K562 (cell line): ENCODE measurements around the gene CSTPP1. TPM values are rescaled to one million over a fixed set of nuclear protein-coding genes. Genes with fewer than 3 reads are reported as not detected.

Source experiments
- ATAC-seq: fragments of 200-7000 bp; cut with Tn5 transposase; 3 replicates; pipeline ENCODE4 v1.9.1; 2020; ENCODE audit warnings: moderate library complexity
- BruUV-seq: library from RNA; stranded (reverse); fragments of 400-500 nt; replicated peaks from 2 replicates; lab custom pipeline; 2021; lab: Mats Ljungman, UMichigan
- CTCF ChIA-PET: fragments of 300-600 bp; formaldehyde crosslinking; extraction: SDS; loops from one replicate; lab custom pipeline; 2021; ENCODE audit warnings: low intra/inter-chr PET ratio; lab: Yijun Ruan, JAX
- POLR2A ChIA-PET: fragments of 300-600, 350-650 bp; sonication (Branson Sonifier 250); formaldehyde crosslinking; extraction: SDS; loops from one replicate; lab custom pipeline; 2021; ENCODE audit warnings: antibody characterized with exemption, inconsistent platforms; lab: Yijun Ruan, JAX
- DNase-seq, 4 experiments: peaks; one replicate each; pipeline versions ENCODE4 v3.0.0 to v3.0.0-alpha.2; 2011 to 2018; ENCODE audit warnings: low spot score in 3 of 4, mixed read lengths in 3 of 4; ENCODE audit errors: extremely low read depth in 1 of 4
- FAIRE-seq: peaks from 2 replicates; lab custom pipeline; 2011; peaks lifted over from hg19 to GRCh38; lab: Jason Lieb, UNC
- H2AFZ ChIP-seq: 2 replicates; pipeline ENCODE4 v1.6.0; 2011; ENCODE audit warnings: low read depth, low read length, control low read depth, inconsistent platforms
- H3K27ac ChIP-seq: fragments of 200-600 bp; 3 replicates; pipeline ENCODE4 v1.8.0; 2011; ENCODE audit warnings: low read depth, mild to moderate bottlenecking, control low read depth, inconsistent platforms, low read length, moderate library complexity, mixed read lengths; ENCODE audit errors: extremely low read depth
- H3K27me3 ChIP-seq, 2 experiments: fragments of 300-600 bp in 1 of 2; 2 replicates in 1 of 2; 3 replicates in 1 of 2; pipeline versions ENCODE4 v1.6.0 to v1.8.0; 2011; ENCODE audit warnings: inconsistent platforms in 2 of 2, low read length in 2 of 2, mild to moderate bottlenecking in 1 of 2, mixed read lengths in 1 of 2, moderate library complexity in 1 of 2; ENCODE audit not compliant: control insufficient read depth in 2 of 2, insufficient read depth in 2 of 2
- H3K36me3 ChIP-seq: fragments of 300-600 bp; 3 replicates; pipeline ENCODE4 v1.8.0; 2011; ENCODE audit warnings: mild to moderate bottlenecking, low read length, inconsistent platforms; ENCODE audit not compliant: control insufficient read depth, insufficient read depth
- H3K4me1 ChIP-seq, 2 experiments: fragments of 200-600 bp in 1 of 2; replicated peaks in 1 of 2; 2 replicates in 1 of 2; 3 replicates in 1 of 2; pipeline versions ENCODE4 v1.5.1 to v1.8.0; 2011; ENCODE audit warnings: inconsistent platforms in 2 of 2, low read length in 2 of 2, mild to moderate bottlenecking in 1 of 2, mixed read lengths in 1 of 2, moderate library complexity in 1 of 2; ENCODE audit not compliant: control insufficient read depth in 2 of 2, insufficient read depth in 2 of 2
- H3K4me2 ChIP-seq: 2 replicates; pipeline ENCODE4 v1.6.1; 2011; ENCODE audit warnings: low read length, control low read depth, inconsistent platforms, mixed read lengths; ENCODE audit not compliant: insufficient read depth
- H3K4me3 ChIP-seq: fragments of 200-600 bp; sonication (generic), shearing (Covaris generic); 2 replicates; pipeline ENCODE4 v1.5.1; 2016; ENCODE audit warnings: control low read depth, inconsistent platforms
- H3K79me2 ChIP-seq: fragments of 200-600 bp; 3 replicates; pipeline ENCODE4 v1.8.0; 2011; ENCODE audit warnings: low read length, inconsistent platforms; ENCODE audit not compliant: control insufficient read depth, insufficient read depth
- H3K9ac ChIP-seq, 2 experiments: 2 replicates each; pipeline versions ENCODE4 v1.6.0 to v1.6.1; 2011; ENCODE audit warnings: low read depth in 2 of 2, low read length in 2 of 2, control low read depth in 1 of 2, inconsistent platforms in 1 of 2, mild to moderate bottlenecking in 1 of 2, mixed read lengths in 1 of 2; ENCODE audit not compliant: insufficient read depth in 1 of 2
- H3K9me1 ChIP-seq: one replicate; pipeline ENCODE4 v1.6.0; 2011; ENCODE audit warnings: inconsistent platforms, mild to moderate bottlenecking, low read length, moderate library complexity; ENCODE audit not compliant: control insufficient read depth, insufficient read depth
- H3K9me3 ChIP-seq: replicated peaks from 2 replicates; pipeline ENCODE4 v1.5.1; 2011; ENCODE audit warnings: low read depth, low read length, inconsistent platforms; ENCODE audit not compliant: control insufficient read depth, insufficient read depth
- H4K20me1 ChIP-seq: replicated peaks from 2 replicates; pipeline ENCODE4 v1.6.1; 2011; ENCODE audit warnings: low read length, inconsistent platforms, mixed read lengths; ENCODE audit not compliant: control insufficient read depth, insufficient read depth
- ARNT ChIP-seq, 2 experiments: fragments of 450-650 bp; IDR thresholded peaks; 2 replicates each; pipeline ENCODE4 v1.6.1; 2016; ENCODE audit warnings: mild to moderate bottlenecking in 1 of 2
- GABPB2 ChIP-seq: fragments of 250-450 bp; sonication (Bioruptor Pico); conservative IDR thresholded peaks from 2 replicates; pipeline ENCODE4 v1.5.1; 2021; ENCODE audit warnings: mild to moderate bottlenecking
- KDM2B ChIP-seq: fragments of 250-450 bp; sonication (Bioruptor Pico); IDR thresholded peaks from 2 replicates; pipeline ENCODE4 v1.8.0; 2021; ENCODE audit warnings: mild to moderate bottlenecking, moderate library complexity
- KLF16 ChIP-seq: IDR thresholded peaks from 2 replicates; pipeline ENCODE4 v1.6.1; 2016; ENCODE audit warnings: antibody characterized with exemption
- LARP7 ChIP-seq: fragments of 450-650 bp; IDR thresholded peaks from 2 replicates; pipeline ENCODE4 v1.6.1; 2016
- TARDBP ChIP-seq: fragments of 450-650 bp; IDR thresholded peaks from 2 replicates; pipeline ENCODE4 v1.6.1; 2016
- ZFP36 ChIP-seq: fragments of 150-350 bp; IDR thresholded peaks from 2 replicates; pipeline ENCODE4 v1.6.1; 2018; ENCODE audit warnings: low read length, low read depth; ENCODE audit not compliant: partially characterized antibody
- ZNF134 ChIP-seq: fragments of 250-450 bp; sonication (Bioruptor Pico); conservative IDR thresholded peaks from 2 replicates; pipeline ENCODE4 v1.4.0; 2020
- in situ Hi-C: fragments of 300-500 bp; cut with MboI; formaldehyde crosslinking; loops from 4 replicates; pipeline ENCODE4 v1.15.0; 2018; ENCODE audit warnings: inconsistent platforms, mixed read lengths
- intact Hi-C: fragments of 100-400 bp; cut with micrococcal nuclease; formaldehyde crosslinking; loops from 2 replicates; pipeline ENCODE4 v1.14.2; 2022
- polyA plus RNA-seq, 8 experiments: library from polyadenylated mRNA; depleted of rRNA in 4 of 8; stranded (reverse) in 5 of 8; unstranded in 3 of 8; fragments of >200 nt; fragmentation: Nextera tagmentation in 2 of 8; fragmentation: Illumina TruSeq in 1 of 8; extraction: Ambion mirVana in 2 of 8; extraction: Trizol in 1 of 8; gene quantifications; 2 replicates each; pipeline versions ENCODE4 v1.2.1 to v1.2.3, GENCODE V29; 2011 to 2014; ENCODE audit warnings: inconsistent platforms in 1 of 8, missing spikeins in 1 of 8
- total RNA-seq, 7 experiments: library from RNA; depleted of rRNA in 6 of 7; stranded (reverse); fragments of >200 nt in 6 of 7; fragmentation: Illumina TruSeq in 2 of 7; extraction: Trizol in 2 of 7; gene quantifications; 2 replicates each; pipeline versions ENCODE4 v1.2.1 to v1.2.3, GENCODE V29; 2011 to 2021; ENCODE audit warnings: low replicate concordance in 1 of 7
- TF ChIP-seq, protein P1 (sequence below), 2 experiments: fragments of 450-650 bp; formaldehyde crosslinking in 1 of 2; IDR thresholded peaks; 2 replicates each; pipeline versions ENCODE4 v1.4.0 to v1.6.1; 2014 to 2020; ENCODE audit warnings: mild to moderate bottlenecking in 2 of 2, borderline replicate concordance in 1 of 2, low read depth in 1 of 2
- TF ChIP-seq, protein P2 (sequence below): sonication (generic); IDR thresholded peaks from 2 replicates; pipeline ENCODE4 v1.6.1; 2016
- TF ChIP-seq, protein P3 (sequence below): fragments of 450-650 bp; IDR thresholded peaks from 2 replicates; pipeline ENCODE4 v1.6.1; 2016; ENCODE audit warnings: low read depth, mild to moderate bottlenecking, moderate library complexity
- TF ChIP-seq, protein P4 (sequence below), 2 experiments: fragments of 450-650 bp; IDR thresholded peaks; 2 replicates each; pipeline ENCODE4 v1.6.1; 2016

Gene CSTPP1
- total and polyA plus RNA-seq, 9 of the 15 experiments (the other 6 are each of a cell fraction or from before 2014, with no cell fraction given) = 6.5 to 17.8 (median 9.2) TPM

DNA sequence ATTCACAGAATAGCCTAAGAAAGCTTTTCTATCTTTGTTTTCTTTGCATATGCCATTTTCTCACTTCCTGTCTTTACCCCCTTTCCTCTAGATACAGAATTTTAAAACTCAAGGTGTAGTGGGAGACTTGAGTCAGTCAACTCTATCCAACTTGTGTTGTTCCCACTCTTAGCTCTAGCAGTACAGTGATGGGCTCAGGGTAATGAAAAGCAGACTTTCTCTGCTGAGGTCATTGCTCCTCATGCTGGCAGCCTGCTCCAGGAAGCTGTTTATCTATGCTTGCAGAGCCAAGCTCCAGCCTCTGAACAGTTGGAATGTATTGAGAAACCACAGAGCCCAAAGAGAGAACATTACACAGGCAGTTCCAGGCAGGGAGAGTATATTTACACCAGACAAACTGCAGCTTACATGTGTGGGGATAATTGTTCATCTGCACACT lies 68.1 kb downstream of the CSTPP1 start:
- intact Hi-C loops (loop anchor here (2.0 kb wide), 1 partner anchor 24 kb away; no protein-coding TSS in a partner anchor), in situ Hi-C loops (no loop called here)
- CTCF ChIA-PET = no interaction called here
- H3K27me3 ChIP-seq = no peaks in the 10 kb centered on the region
- H3K9me3 ChIP-seq = no peaks in the 10 kb centered on the region
- no peaks in the 10 kb centered on the region for H4K20me1 ChIP-seq
- BruUV-seq = no TSS peak
- H3K36me3 ChIP-seq = no peaks in the 10 kb centered on the region
- no peaks in the 10 kb centered on the region for H3K79me2 ChIP-seq
- peak overlapping the region; percentile 79 for H3K27ac ChIP-seq
- H2AFZ ChIP-seq = peak overlapping the region; percentile 58; the same call in 1 of the 2 replicates
- FAIRE-seq (peak; percentile 97), DNase-seq (peak; percentile 16 to 92 (median 54)), ATAC-seq (peak; percentile 98)
- H3K9ac ChIP-seq = peak overlapping the region in 1 of 2 experiments; percentile 60; a peak in 2 of 4 replicates
- peaks cover 28 to 34% of the 10 kb centered on the region in 2 experiments for H3K4me1 ChIP-seq
- no peaks in the 10 kb centered on the region for H3K9me1 ChIP-seq
- POLR2A ChIA-PET = interaction anchor here (0.6 to 1.0 kb wide), 4 partner anchors 52 to 414 kb away, joined by 3 read pairs; no protein-coding TSS in a partner anchor
- H3K4me2 ChIP-seq = peak overlapping the region; percentile 61
- H3K4me3 ChIP-seq = no peak overlapping the region; the same call in 1 of the 2 replicates
- TF ChIP-seq, protein P1, sequence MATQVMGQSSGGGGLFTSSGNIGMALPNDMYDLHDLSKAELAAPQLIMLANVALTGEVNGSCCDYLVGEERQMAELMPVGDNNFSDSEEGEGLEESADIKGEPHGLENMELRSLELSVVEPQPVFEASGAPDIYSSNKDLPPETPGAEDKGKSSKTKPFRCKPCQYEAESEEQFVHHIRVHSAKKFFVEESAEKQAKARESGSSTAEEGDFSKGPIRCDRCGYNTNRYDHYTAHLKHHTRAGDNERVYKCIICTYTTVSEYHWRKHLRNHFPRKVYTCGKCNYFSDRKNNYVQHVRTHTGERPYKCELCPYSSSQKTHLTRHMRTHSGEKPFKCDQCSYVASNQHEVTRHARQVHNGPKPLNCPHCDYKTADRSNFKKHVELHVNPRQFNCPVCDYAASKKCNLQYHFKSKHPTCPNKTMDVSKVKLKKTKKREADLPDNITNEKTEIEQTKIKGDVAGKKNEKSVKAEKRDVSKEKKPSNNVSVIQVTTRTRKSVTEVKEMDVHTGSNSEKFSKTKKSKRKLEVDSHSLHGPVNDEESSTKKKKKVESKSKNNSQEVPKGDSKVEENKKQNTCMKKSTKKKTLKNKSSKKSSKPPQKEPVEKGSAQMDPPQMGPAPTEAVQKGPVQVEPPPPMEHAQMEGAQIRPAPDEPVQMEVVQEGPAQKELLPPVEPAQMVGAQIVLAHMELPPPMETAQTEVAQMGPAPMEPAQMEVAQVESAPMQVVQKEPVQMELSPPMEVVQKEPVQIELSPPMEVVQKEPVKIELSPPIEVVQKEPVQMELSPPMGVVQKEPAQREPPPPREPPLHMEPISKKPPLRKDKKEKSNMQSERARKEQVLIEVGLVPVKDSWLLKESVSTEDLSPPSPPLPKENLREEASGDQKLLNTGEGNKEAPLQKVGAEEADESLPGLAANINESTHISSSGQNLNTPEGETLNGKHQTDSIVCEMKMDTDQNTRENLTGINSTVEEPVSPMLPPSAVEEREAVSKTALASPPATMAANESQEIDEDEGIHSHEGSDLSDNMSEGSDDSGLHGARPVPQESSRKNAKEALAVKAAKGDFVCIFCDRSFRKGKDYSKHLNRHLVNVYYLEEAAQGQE (IDR thresholded peaks at IDR 0.05; ENCODE audit: borderline replicate concordance) = no peak; the same call in 1 of the 2 replicates
- TF ChIP-seq, protein P1 (CRISPR knock-in tag; IDR thresholded peaks at IDR 0.05; ENCODE audit: low read depth) = no peak
- TF ChIP-seq KDM2B (CRISPR knock-in tag) = no peak
- TF ChIP-seq KLF16 = peak; percentile 71; the same call in 1 of the 2 replicates
- TF ChIP-seq TARDBP = no peak
- TF ChIP-seq ARNT (IDR thresholded peaks at IDR 0.05) = peak in 1 of 2 experiments; percentile 55; a peak in 1 of 4 replicates
- TF ChIP-seq, protein P2, sequence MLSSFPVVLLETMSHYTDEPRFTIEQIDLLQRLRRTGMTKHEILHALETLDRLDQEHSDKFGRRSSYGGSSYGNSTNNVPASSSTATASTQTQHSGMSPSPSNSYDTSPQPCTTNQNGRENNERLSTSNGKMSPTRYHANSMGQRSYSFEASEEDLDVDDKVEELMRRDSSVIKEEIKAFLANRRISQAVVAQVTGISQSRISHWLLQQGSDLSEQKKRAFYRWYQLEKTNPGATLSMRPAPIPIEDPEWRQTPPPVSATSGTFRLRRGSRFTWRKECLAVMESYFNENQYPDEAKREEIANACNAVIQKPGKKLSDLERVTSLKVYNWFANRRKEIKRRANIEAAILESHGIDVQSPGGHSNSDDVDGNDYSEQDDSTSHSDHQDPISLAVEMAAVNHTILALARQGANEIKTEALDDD = peak; percentile 72; the same call in 1 of the 2 replicates
- no peak for TF ChIP-seq LARP7
- no peak for TF ChIP-seq ZNF134 (CRISPR knock-in tag)
- TF ChIP-seq GABPB2 = no peak
- TF ChIP-seq, protein P3, sequence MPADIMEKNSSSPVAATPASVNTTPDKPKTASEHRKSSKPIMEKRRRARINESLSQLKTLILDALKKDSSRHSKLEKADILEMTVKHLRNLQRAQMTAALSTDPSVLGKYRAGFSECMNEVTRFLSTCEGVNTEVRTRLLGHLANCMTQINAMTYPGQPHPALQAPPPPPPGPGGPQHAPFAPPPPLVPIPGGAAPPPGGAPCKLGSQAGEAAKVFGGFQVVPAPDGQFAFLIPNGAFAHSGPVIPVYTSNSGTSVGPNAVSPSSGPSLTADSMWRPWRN = no peak
- peak; percentile 44 for TF ChIP-seq ZFP36
- TF ChIP-seq, protein P4, sequence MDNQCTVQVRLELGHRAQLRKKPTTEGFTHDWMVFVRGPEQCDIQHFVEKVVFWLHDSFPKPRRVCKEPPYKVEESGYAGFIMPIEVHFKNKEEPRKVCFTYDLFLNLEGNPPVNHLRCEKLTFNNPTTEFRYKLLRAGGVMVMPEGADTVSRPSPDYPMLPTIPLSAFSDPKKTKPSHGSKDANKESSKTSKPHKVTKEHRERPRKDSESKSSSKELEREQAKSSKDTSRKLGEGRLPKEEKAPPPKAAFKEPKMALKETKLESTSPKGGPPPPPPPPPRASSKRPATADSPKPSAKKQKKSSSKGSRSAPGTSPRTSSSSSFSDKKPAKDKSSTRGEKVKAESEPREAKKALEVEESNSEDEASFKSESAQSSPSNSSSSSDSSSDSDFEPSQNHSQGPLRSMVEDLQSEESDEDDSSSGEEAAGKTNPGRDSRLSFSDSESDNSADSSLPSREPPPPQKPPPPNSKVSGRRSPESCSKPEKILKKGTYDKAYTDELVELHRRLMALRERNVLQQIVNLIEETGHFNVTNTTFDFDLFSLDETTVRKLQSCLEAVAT (IDR thresholded peaks at IDR 0.05) = peak in 1 of 2 experiments; percentile 92; a peak in 2 of 4 replicates
